ENCODE measurements around the gene CFAP20DC. TPM values are rescaled to one million over a fixed set of nuclear protein-coding genes. Genes with fewer than 3 reads are reported as not detected.

CFAP20DC gene
- total RNA-seq, 1 experiment from 2014 or later, result 4.5 TPM

GRCh38 chr3:58698246-58698645, 351.6 kb downstream of the CFAP20DC start:
- no peaks in the 10 kb centered on the region for H3K4me1 Mint-ChIP-seq
- H3K23ac ChIP-seq (ENCODE audit: insufficient read length, low read depth, low read length), result no peak overlapping the region
- H2AFZ ChIP-seq (ENCODE audit: low read length), result no peak overlapping the region
- no peak overlapping the region for H3K4me2 ChIP-seq (ENCODE audit: insufficient read depth, insufficient read length, low read length)
- H3K27ac ChIP-seq (ENCODE audit: insufficient read length, low read depth, low read length), result no peak overlapping the region
- no peak overlapping the region for H3K27ac Mint-ChIP-seq
- H2BK12ac ChIP-seq (ENCODE audit: insufficient read length, low read depth, low read length), result no peak overlapping the region
- no peak overlapping the region for H2BK20ac ChIP-seq (ENCODE audit: low read depth, low read length, poor library complexity, severe bottlenecking)
- no peaks in the 10 kb centered on the region for H3K79me2 ChIP-seq (ENCODE audit: insufficient read depth, low read length)
- H4K20me1 ChIP-seq (ENCODE audit: control insufficient read depth, insufficient read depth, insufficient read length), result no peaks in the 10 kb centered on the region
- H3K9me3 ChIP-seq (ENCODE audit: control insufficient read depth, low read depth, low read length), result no peaks in the 10 kb centered on the region
- no peak overlapping the region for H2BK15ac ChIP-seq (ENCODE audit: low read depth, low read length)
- H4K91ac ChIP-seq (ENCODE audit: insufficient read length, low read depth, low read length), result no peak overlapping the region
- H2BK5ac ChIP-seq (ENCODE audit: insufficient read length, low read length), result no peak overlapping the region
- H3K56ac ChIP-seq (ENCODE audit: insufficient read length, low read depth, low read length), result no peak overlapping the region
- H3K9ac ChIP-seq (ENCODE audit: extremely low read depth, insufficient read length, low read length), result no peak overlapping the region
- H3K4ac ChIP-seq (ENCODE audit: low read depth, low read length), result no peak overlapping the region
- H3K23me2 ChIP-seq (ENCODE audit: insufficient read length, low read depth, low read length, poor library complexity, severe bottlenecking), result no peaks in the 10 kb centered on the region
- peaks cover 0 to 14% (median 13%) of the 10 kb centered on the region in 3 experiments; a peak in 5 of 7 replicates for H3K36me3 Mint-ChIP-seq (ENCODE audit: insufficient read depth in 1 of 3, low read depth in 3 of 3)
- H3K9me3 Mint-ChIP-seq, result peaks cover 20 to 22% of the 10 kb centered on the region in 2 experiments
- DNase-seq, result no peak
- no peak overlapping the region for H4K5ac ChIP-seq (ENCODE audit: insufficient read length, low read depth, low read length)
- H2AK5ac ChIP-seq (ENCODE audit: insufficient read length, low read length), result no peak overlapping the region
- TF ChIP-seq CTCF (conservative IDR thresholded peaks at IDR 0.05), result no peak
- no peak overlapping the region for H3K4me3 Mint-ChIP-seq
- no peak overlapping the region for H3K14ac ChIP-seq (ENCODE audit: insufficient read depth, low read length)
- no peak overlapping the region for H3T11ph ChIP-seq (ENCODE audit: low read length)
- peaks cover 7% of the 10 kb centered on the region for H3K27me3 Mint-ChIP-seq (ENCODE audit: low read depth)
- H3K27me3 ChIP-seq (ENCODE audit: insufficient read depth, low read length), result no peaks in the 10 kb centered on the region
- H3K18ac ChIP-seq (ENCODE audit: insufficient read length, low read depth, low read length), result no peak overlapping the region
- no peaks in the 10 kb centered on the region for H3K4me1 ChIP-seq (ENCODE audit: insufficient read depth, low read length)
- no peaks in the 10 kb centered on the region for H3K79me1 ChIP-seq (ENCODE audit: insufficient read depth, low read depth, low read length, poor library complexity, severe bottlenecking)
- H2BK120ac ChIP-seq (ENCODE audit: low read depth, low read length, poor library complexity, severe bottlenecking), result no peak overlapping the region
- H4K8ac ChIP-seq (replicated peaks; ENCODE audit: insufficient read length, low read depth, low read length), result no peak overlapping the region
